HEK293 (cell line): ENCODE data around the gene PTPRN2.

Experiments used
- ZNF121 ChIP-seq: fragments of 450-650 bp; formaldehyde crosslinking; IDR thresholded peaks from 2 replicates; pipeline ENCODE4 v1.5.1; 2016; ENCODE audit warnings: missing biosample characterization, missing genetic modification characterization
- ZNF768 ChIP-seq: fragments of 450-650 bp; formaldehyde crosslinking; IDR thresholded peaks from 2 replicates; pipeline ENCODE4 v1.5.1; 2018; ENCODE audit warnings: missing biosample characterization, mild to moderate bottlenecking, missing genetic modification characterization
- ZSCAN18 ChIP-seq: fragments of 450-650 bp; formaldehyde crosslinking; IDR thresholded peaks from 2 replicates; pipeline ENCODE4 v1.5.1; 2016; ENCODE audit warnings: missing biosample characterization, missing genetic modification characterization
- ZSCAN23 ChIP-seq: fragments of 450-650 bp; formaldehyde crosslinking; IDR thresholded peaks from 2 replicates; pipeline ENCODE4 v1.5.1; 2016; ENCODE audit warnings: missing biosample characterization, missing genetic modification characterization

DNA sequence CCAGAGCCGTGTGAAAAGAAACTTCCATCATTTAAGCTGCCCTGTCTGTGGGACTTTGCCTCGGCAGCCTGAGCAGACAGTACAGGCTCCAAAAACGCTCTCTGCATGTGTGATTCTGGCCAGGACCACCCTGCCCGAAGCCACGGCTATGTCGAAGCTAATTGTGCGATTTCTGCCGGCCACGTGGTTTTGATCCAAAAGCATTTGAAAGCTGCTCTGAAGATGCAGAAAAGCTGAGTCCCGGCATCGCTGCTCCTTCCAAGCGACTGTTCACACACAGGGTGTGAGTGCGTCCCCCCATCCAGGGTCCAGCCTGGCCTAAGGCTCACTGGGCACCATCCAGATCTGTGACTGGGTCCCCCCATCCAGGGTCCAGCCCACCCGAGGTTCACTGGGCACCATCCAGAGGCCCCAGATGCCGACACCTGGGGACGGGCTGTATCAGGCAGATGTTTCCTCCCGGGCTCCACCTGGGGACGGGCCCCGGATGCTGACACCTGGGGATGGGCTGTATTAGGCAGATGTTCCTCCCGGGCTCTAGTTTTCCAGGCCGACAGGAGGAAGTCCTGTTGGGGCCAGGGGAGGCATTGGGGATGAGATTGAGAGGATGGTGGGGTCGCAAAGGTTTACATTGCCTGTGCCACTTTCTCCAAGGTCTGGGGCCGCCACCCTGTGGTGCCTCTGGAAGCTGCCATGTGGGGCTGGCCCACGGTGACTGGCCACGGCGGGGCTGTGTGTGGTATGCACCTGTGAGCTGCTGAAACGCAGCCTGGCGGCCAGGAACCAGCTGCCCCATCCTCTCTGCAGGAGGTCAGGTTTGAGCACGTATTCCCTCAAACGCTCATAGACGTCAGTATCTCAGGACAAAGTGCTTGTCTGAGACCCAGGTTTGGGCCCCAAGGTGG, 723.5 kb downstream of the PTPRN2 start:
- TF ChIP-seq ZNF768 (tag by site-specific recombination) (no peak), ZNF121 (tag by site-specific recombination) (no peak), ZSCAN23 (tag by site-specific recombination) (no peak), ZSCAN18 (tag by site-specific recombination) (no peak)
